HL-60 (cell line): Measurements from ENCODE around the gene AHRR.

ENCODE experiments used
- DNase-seq, 2 experiments: peaks; one replicate each; pipeline ENCODE4 v3.0.0-alpha.2; 2010 to 2020; ENCODE audit warnings: low read depth in 1 of 2, low spot score in 1 of 2
- H3K27ac ChIP-seq: fragments of 250-450 bp; sonication (Bioruptor Pico); replicated peaks from 2 replicates; pipeline ENCODE4 v1.5.1; 2020; ENCODE audit warnings: mild to moderate bottlenecking, moderate library complexity
- H3K27me3 ChIP-seq: fragments of 250-450 bp; sonication (Bioruptor Pico); 2 replicates; pipeline ENCODE4 v1.5.1; 2021; ENCODE audit warnings: mild to moderate bottlenecking, moderate library complexity; ENCODE audit not compliant: insufficient read depth, poor library complexity, severe bottlenecking
- H3K4me3 ChIP-seq: replicated peaks from 2 replicates; pipeline ENCODE4 v1.5.1; 2011; ENCODE audit warnings: mild to moderate bottlenecking, control low read depth, low read length; ENCODE audit not compliant: insufficient read depth
- CTCF ChIP-seq: IDR thresholded peaks from one replicate; pipeline ENCODE4 v1.5.1; 2011; ENCODE audit warnings: low read length, control low read depth, inconsistent platforms; ENCODE audit not compliant: insufficient read depth
- GABPA ChIP-seq: IDR thresholded peaks from 2 replicates; pipeline ENCODE4 v1.6.1; 2012; ENCODE audit warnings: low read depth
- POLR2AphosphoS5 ChIP-seq: IDR thresholded peaks from 2 replicates; pipeline ENCODE4 v1.6.1; 2012; ENCODE audit warnings: low read depth
- REST ChIP-seq: IDR thresholded peaks from 2 replicates; pipeline ENCODE4 v1.6.1; 2012; ENCODE audit warnings: low read depth; ENCODE audit not compliant: insufficient replicate concordance
- SPI1 ChIP-seq: IDR thresholded peaks from 2 replicates; pipeline ENCODE4 v1.6.1; 2012; ENCODE audit warnings: low read depth, mild to moderate bottlenecking, borderline replicate concordance

AHRR gene

GRCh38 chr5:453725-454481 lies 132.4 kb downstream of the AHRR start:
- Histone ChIP-seq H3K4me3 (no peak overlapping the region), H3K27ac (no peak overlapping the region), H3K27me3 (no peaks in the 10 kb centered on the region)
- DNase-seq = no peak
- TF ChIP-seq GABPA (no peak), REST (no peak), SPI1 (no peak), POLR2AphosphoS5 (no peak), CTCF (no peak)

GRCh38 chr5:454936-455335 lies 133.4 kb downstream of the AHRR start:
- Histone ChIP-seq H3K27ac (no peak overlapping the region), H3K27me3 (no peaks in the 10 kb centered on the region), H3K4me3 (no peak overlapping the region)
- no peak for TF ChIP-seq CTCF
- TF ChIP-seq REST = no peak
- TF ChIP-seq POLR2AphosphoS5 = no peak
- TF ChIP-seq SPI1 = no peak
- TF ChIP-seq GABPA = no peak
- DNase-seq = no peak

- H3K4me3 ChIP-seq = no peak overlapping the region
- TF ChIP-seq GABPA = no peak
- TF ChIP-seq REST = no peak
- no peak for TF ChIP-seq SPI1
- TF ChIP-seq POLR2AphosphoS5 = no peak
- no peak for TF ChIP-seq CTCF
- no peaks in the 10 kb centered on the region for H3K27me3 ChIP-seq
- no peak for DNase-seq
- no peak overlapping the region for H3K27ac ChIP-seq
These were observed 134.3 kb downstream of the AHRR start for GRCh38 chr5:455806-456205.
